ENCODE measurements around the gene FAHD2A.
"Not testable (repeated sequence)": the region's sequence is repeated elsewhere in the genome, so short reads cannot be mapped to it uniquely, and the experiment has no call there.

FAHD2A gene

DNA sequence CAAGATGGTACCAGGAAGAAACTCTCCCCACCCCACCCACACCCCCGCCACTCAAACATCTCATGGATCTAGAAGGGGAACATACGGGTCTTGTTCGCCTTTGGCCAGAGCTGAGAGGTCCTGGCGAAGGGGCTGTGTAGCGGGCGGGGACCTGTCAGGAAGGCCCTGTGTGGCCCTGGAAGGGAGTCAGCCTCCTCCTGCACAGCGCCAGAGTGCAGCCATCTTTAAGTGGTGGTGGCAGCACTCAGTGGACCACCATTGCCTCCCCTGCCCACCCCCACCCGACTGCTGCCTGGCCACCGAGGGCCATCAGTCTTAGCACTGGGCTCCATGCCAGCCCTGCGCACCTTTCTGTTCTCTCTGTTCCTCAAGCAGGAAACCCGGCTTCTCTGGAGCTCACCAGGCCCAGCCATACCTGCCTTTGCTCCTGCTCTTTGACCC is 11.6 kb upstream of the FAHD2A start:
- no peak for DNase-seq (ENCODE audit: low read depth)

- no peak for DNase-seq (ENCODE audit: low read depth)
These were observed 10.7 kb upstream of the FAHD2A start for GRCh38 chr2:95391641-95392310.

GRCh38 chr2:95392320-95392719 is 10.2 kb upstream of the FAHD2A start:
- DNase-seq (ENCODE audit: low read depth) = no peak

- no peak for DNase-seq (ENCODE audit: low read depth)
These were observed 9.6 kb upstream of the FAHD2A start for GRCh38 chr2:95392730-95393455.

DNA sequence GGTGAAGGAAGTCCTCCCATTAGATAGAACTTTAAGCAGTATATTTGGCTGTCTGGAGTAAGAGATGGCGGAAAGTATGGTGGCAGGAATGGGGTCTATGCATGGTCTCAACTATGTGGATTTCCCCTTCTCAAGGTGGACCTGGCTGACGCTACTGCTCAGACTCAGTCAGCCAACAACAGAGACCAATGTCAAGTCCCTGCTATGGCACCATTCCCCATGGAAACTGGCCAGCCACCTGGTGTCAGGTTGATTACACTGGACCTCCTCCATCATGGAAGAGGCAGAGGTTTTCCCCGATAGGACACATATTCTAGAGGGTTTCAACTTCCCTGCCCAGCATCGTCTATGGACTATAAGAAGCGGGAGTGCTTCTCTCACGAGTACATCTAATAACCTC is 8.6 kb upstream of the FAHD2A start:
- no peak for DNase-seq (ENCODE audit: low read depth)

DNA sequence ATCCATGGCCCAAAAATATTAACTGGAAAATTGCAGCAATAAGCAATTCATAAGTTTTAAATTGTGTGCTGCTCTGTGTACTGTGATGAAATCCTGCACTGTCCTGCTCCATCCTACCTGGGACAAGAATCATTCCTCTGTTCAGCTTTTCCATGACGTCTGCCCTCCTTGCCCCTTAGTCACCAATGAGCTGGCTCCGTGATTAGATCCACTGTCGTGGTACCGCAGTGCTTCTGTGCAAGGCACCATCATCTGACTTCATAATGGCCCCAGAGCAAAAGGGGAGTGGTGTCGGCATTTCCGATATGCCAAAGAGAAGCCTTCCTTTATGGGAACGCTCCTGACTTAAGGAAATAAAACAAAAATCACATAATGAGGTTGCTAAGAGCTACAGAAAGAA is 3.4 kb upstream of the FAHD2A start:
- no peak for DNase-seq (ENCODE audit: low read depth)

DNA sequence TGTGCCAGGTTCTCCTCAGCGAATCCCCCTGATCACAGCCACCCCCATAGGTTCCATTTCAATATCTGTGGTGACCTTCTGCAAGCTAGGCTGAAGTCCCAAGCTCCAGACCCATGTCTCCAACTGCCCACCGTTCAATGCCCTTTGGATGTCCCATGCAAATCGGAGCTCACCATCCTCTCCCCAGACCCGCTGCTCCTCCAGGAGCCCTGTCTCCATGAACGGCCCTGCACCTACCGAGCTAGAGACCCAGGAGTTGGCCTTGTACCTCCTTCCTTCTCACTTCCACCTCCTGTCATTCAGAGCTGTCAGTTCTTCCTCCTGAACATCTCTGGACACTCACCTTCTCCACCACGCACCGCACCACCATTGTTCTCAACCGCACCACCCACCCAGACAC is 1.0 kb upstream of the FAHD2A start:
- DNase-seq (ENCODE audit: low read depth) = no peak

- DNase-seq (ENCODE audit: low read depth) = not testable (repeated sequence)
These were observed 521 bp upstream of the FAHD2A start for GRCh38 chr2:95402004-95402369.

- not testable (repeated sequence) for DNase-seq (ENCODE audit: low read depth)
These were observed 755 bp downstream of the FAHD2A start for GRCh38 chr2:95403204-95403721.

DNA sequence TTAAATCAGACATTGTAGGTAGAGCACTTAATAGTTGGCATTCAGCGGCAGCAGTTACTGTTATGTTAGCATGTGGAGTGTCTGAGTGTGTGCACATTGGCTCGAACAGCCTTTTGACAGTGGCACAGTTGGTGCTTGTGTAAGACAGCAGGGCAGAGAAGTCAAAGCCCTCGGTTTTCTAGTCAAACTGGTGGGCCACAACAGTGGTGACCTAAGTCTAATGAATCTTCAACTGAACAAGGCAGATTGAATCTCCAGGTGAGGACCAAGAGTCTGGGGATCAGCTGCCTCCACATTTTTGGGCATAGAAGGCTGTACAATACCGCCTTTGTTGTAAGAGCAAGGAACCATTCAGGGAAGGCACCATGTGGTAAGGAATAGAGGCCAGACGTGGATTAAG is 1.3 kb downstream of the FAHD2A start:
- not testable (repeated sequence) for DNase-seq (ENCODE audit: low read depth)

GRCh38 chr2:95404676-95405075 is 2.2 kb downstream of the FAHD2A start:
- DNase-seq (ENCODE audit: low read depth) = not testable (repeated sequence)

DNA sequence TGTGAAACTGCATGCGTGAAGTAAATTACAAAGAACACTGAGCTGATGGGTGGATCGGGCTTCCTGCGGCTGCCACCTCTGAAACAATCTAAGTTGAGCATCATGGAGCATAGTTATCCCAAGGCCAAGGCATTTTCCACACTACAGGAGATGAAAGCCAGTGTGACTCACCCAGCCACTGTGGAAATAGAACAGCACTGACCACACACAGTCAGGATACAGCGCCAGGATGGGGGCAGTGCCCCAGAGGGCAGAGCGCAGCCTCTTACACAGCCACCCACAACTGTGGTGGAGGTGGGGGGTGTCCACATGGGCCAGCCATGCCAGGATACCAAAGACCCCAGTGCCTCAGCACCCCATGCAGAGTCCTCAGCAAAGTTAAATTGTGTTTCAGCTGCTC is 8.7 kb downstream of the FAHD2A start:
- not testable (repeated sequence) for DNase-seq (ENCODE audit: low read depth)

- peak; percentile 28 for DNase-seq (ENCODE audit: low read depth)
These were observed 11.6 kb downstream of the FAHD2A start for GRCh38 chr2:95414015-95414594.

- DNase-seq (ENCODE audit: low read depth) = not testable (repeated sequence)
These were observed 12.6 kb downstream of the FAHD2A start for GRCh38 chr2:95415138-95415537.

DNA sequence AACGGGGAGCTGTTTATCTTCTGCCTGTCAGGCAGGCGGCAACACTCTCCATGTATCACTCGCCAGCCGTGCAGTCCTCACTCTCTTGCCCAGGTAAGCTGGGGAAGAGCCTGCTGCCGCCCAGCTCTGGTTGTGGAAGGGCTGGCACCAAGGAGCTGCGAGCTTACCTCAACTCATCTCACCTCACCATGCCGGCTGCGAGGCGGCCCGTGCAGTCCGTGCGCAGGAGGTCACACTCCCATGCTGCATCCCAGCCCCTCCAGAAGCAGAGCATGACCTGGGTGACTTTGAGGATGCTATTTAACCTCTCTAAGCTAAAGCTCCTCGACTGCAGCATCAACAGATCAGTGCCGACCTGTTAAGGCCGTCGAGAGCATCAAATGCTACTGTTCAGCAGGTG is 13.1 kb downstream of the FAHD2A start:
- not testable (repeated sequence) for DNase-seq (ENCODE audit: low read depth)

DNA sequence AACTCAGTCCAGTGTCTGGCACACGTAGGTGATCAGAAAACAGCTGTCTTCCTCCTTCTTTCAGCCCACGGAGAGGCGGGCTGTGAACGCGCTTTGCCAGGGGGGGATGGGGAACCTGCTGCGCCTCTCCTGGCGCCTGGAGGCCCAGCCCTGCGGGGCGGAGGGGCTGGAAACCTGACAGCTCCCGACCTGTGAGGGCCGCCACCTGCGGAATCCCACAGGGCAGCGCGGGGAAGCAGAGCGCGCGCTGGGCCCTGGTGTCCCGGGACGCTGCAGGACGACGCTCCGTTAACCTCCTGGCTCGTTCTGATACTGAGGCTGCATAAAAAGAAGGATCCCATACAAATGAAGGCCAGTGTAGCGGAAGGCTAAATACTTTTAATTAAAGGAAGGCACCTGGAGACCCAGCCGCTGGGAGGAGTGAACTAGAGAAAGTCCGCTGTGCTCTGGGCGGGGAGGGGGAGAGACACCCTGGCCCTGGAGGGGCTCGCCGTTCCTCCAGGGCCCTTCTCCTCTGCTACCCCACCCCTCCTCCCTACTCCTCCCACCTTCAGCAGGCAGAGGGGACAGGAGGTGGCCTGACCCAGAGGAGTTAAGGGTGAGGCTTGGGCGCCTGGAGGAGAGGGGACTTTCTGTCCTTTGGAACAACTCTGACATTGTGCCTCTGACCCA is 24.8 kb downstream of the FAHD2A start:
- not testable (repeated sequence) for DNase-seq (ENCODE audit: low read depth)

GRCh38 chr2:95429748-95430467 is 27.4 kb downstream of the FAHD2A start:
- not testable (repeated sequence) for DNase-seq (ENCODE audit: low read depth)

- not testable (repeated sequence) for DNase-seq (ENCODE audit: low read depth)
These were observed 30.9 kb downstream of the FAHD2A start for GRCh38 chr2:95433373-95433772.

DNA sequence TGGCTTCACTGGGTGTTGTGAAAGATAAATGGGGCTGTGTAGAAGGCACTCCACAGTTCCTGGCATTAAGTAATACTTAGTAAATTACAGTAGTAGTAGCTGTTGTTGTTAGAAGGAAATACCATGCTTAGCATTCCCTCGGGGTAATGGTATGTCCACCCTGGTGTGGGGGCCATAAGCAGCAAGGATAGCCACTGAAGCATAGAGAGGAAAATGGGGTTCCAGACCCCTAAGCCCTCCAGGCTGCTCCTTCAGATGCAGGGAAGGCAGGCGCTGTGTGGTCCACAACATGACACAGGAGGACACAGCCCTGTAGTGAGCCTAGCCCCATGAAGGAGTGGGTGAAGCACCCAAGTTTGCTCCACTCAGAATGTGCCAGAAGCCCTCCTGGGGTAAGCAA is 31.5 kb downstream of the FAHD2A start:
- not testable (repeated sequence) for DNase-seq (ENCODE audit: low read depth)

- DNase-seq (ENCODE audit: low read depth) = not testable (repeated sequence)
These were observed 32.1 kb downstream of the FAHD2A start for GRCh38 chr2:95434507-95435076.

DNA sequence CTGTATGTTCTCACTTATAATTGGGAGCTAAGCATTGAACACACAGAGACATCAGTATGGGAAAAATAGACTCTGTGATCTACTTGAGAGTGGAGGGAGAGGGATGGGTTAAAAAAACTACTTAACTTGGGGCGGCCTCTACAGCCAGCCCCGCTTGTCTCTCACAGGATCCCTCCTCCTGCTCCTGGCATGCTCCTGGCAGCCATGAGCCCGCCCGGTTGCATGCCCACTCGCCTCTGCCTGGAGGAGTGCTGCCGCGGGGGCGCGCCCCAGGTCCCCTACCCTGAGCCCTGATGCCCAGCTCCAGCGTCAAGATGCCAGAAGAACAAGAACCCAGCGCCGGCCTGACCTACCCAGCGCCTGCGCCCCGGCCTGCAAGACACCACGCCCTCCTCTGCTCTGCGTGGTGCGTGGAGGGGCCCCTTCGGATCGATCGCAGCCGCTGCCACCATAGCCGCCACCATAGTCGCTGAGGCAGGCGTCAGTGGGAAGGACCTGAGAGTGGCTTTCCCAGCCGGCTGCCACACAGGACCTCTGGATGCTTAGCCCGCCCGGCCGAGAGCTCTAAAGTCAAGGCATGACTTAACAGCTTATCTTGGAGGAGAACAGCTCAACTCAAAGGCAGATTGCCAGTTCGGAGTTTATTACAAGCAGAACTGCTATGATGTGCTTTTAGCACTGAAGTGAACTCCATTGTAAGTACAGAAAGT is 32.8 kb downstream of the FAHD2A start:
- not testable (repeated sequence) for DNase-seq (ENCODE audit: low read depth)

Data from activated gamma-delta T cell treated with anti-CD3 and anti-CD28 coated beads, Interleukin-2, amount 50 U/mL, for 16 hours (primary cell).